ENCODE measurements around the gene TM4SF5.
"Not testable (repeated sequence)": the region's sequence is repeated elsewhere in the genome, so short reads cannot be mapped to it uniquely, and the experiment has no call there.

The TM4SF5 gene

GRCh38 chr17:4812690-4813089 lies 41.0 kb downstream of the TM4SF5 start:
- peaks cover 8 to 15% of the 10 kb centered on the region in 2 donors for H3K4me1 ChIP-seq (ENCODE audit: control insufficient read depth in 1 of 2, insufficient read depth in 2 of 2, low read length in 2 of 2)
- H3K27me3 ChIP-seq (ENCODE audit: low read depth, low read length): no peaks in the 10 kb centered on the region
- no peak overlapping the region for H3K4me3 ChIP-seq (ENCODE audit: low read depth in 1 of 2, low read length in 2 of 2)
- peaks cover 0 to 36% of the 10 kb centered on the region in 2 donors for H3K36me3 ChIP-seq (ENCODE audit: control insufficient read depth in 1 of 2, insufficient read depth in 2 of 2, low read length in 2 of 2)
- no peaks in the 10 kb centered on the region for H3K9me3 ChIP-seq (ENCODE audit: control insufficient read depth in 1 of 2, low read length in 2 of 2)
- no peak overlapping the region for H3K27ac ChIP-seq (ENCODE audit: low read length)

- H3K36me3 ChIP-seq (ENCODE audit: control insufficient read depth in 1 of 2, insufficient read depth in 2 of 2, low read length in 2 of 2): peaks cover 4 to 41% of the 10 kb centered on the region in 2 donors
Observed at GRCh38 chr17:4815043-4815675, 43.5 kb downstream of the TM4SF5 start.

GRCh38 chr17:4816826-4817225 lies 45.1 kb downstream of the TM4SF5 start:
- Histone ChIP-seq H3K4me1 (ENCODE audit: control insufficient read depth in 1 of 2, insufficient read depth in 2 of 2, low read length in 2 of 2) (no peaks in the 10 kb centered on the region), H3K27ac (ENCODE audit: low read length) (no peak overlapping the region), H3K36me3 (ENCODE audit: control insufficient read depth in 1 of 2, insufficient read depth in 2 of 2, low read length in 2 of 2) (peaks cover 4 to 35% of the 10 kb centered on the region in 2 donors), H3K9me3 (ENCODE audit: control insufficient read depth in 1 of 2, low read length in 2 of 2) (no peaks in the 10 kb centered on the region), H3K4me3 (ENCODE audit: low read depth in 1 of 2, low read length in 2 of 2) (no peak overlapping the region), H3K27me3 (ENCODE audit: low read depth, low read length) (no peaks in the 10 kb centered on the region)

More at GRCh38 chr17:4815043-4815675, 43.5 kb downstream of the TM4SF5 start:
- Histone ChIP-seq H3K4me1 (ENCODE audit: control insufficient read depth in 1 of 2, insufficient read depth in 2 of 2, low read length in 2 of 2) (peaks cover 0 to 4% of the 10 kb centered on the region in 2 donors), H3K9me3 (ENCODE audit: control insufficient read depth in 1 of 2, low read length in 2 of 2) (no peaks in the 10 kb centered on the region), H3K27ac (ENCODE audit: low read length) (no peak overlapping the region), H3K4me3 (ENCODE audit: low read depth in 1 of 2, low read length in 2 of 2) (no peak overlapping the region), H3K27me3 (ENCODE audit: low read depth, low read length) (no peaks in the 10 kb centered on the region)

DNA sequence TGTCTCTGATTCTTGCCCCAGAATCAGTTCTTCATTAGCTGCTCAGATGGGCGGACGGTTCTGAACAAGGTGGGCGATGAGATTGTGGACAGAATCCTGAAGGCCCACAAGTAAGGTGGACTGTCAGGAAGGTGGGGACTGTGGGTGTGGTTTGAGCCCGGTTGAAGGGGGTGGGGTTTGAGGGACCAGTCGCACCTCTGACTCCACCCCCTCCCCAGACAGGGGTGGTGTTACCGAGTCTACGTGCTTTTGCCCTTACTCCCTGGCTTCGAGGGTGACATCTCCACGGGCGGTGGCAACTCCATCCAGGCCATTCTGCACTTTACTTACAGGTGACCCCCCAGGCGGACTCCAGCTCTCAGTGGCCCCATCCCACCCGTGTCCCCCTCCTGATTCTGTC lies 46.6 kb downstream of the TM4SF5 start:
- Histone ChIP-seq H3K4me3 (ENCODE audit: low read depth in 1 of 2, low read length in 2 of 2) (no peak overlapping the region), H3K9me3 (ENCODE audit: control insufficient read depth in 1 of 2, low read length in 2 of 2) (no peaks in the 10 kb centered on the region), H3K27me3 (ENCODE audit: low read depth, low read length) (no peaks in the 10 kb centered on the region), H3K36me3 (ENCODE audit: control insufficient read depth in 1 of 2, insufficient read depth in 2 of 2, low read length in 2 of 2) (peaks cover 4 to 44% of the 10 kb centered on the region in 2 donors), H3K4me1 (ENCODE audit: control insufficient read depth in 1 of 2, insufficient read depth in 2 of 2, low read length in 2 of 2) (no peaks in the 10 kb centered on the region), H3K27ac (ENCODE audit: low read length) (no peak overlapping the region)

DNA sequence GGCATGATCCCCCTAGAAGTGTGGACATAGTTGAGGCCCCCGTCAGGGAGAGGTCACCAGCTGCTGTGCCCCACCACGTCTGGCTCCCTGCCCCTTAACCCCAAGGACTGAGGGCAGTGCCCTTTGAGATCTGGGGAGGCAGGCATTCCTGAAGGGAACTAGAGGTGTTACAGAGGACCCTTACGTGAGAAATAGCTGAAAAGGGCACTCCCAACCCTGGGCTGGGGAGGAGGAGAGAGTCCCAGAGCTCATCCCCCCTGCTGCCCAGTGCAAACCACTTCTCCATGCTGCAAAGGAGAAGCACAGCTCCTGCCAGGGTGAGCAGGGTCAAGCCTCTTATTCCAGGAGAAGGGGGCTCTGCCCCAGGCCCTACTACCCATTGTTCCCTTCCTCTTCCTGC lies 51.1 kb downstream of the TM4SF5 start:
- H3K36me3 ChIP-seq (ENCODE audit: control insufficient read depth in 1 of 2, insufficient read depth in 2 of 2, low read length in 2 of 2): peaks cover 4 to 19% of the 10 kb centered on the region in 2 donors
- H3K4me3 ChIP-seq (ENCODE audit: low read depth in 1 of 2, low read length in 2 of 2): no peak overlapping the region
- no peaks in the 10 kb centered on the region for H3K27me3 ChIP-seq (ENCODE audit: low read depth, low read length)
- no peak overlapping the region for H3K27ac ChIP-seq (ENCODE audit: low read length)
- H3K4me1 ChIP-seq (ENCODE audit: control insufficient read depth in 1 of 2, insufficient read depth in 2 of 2, low read length in 2 of 2): no peaks in the 10 kb centered on the region
- no peaks in the 10 kb centered on the region for H3K9me3 ChIP-seq (ENCODE audit: control insufficient read depth in 1 of 2, low read length in 2 of 2)

DNA sequence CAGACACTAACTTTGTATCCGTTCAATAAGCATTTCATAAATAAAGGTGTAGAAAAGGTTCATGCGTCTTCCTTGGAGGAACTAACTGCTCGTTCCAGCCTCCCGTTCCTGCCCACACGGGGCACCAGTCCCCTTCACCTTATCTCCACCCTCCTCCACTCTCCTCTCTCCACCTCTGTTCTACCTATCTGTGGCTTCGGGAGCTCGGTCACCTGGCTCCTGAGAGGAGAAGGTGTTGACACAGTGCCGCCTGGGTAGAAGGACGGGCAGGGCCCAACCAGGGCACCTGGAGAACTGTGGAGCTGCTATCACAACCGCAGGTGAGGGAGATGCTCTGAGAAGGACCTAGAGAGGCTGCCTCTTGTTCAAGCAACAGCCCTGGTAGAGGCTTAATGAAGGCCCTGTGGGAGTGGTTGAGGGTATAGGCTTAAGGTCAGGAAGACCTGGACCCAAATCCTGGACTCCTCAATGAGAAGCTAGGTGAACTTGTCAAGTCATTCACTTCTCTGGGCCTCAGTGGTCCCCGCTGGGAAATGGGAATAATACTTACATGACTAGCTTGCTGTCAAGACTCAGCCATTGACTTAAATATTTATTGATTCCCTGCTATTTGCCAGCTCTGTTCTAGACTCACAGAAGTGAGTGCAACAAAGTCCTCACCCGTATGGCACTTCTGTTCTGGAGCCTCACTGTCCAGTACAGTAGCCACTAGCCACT lies 51.8 kb downstream of the TM4SF5 start:
- no peak overlapping the region for H3K27ac ChIP-seq (ENCODE audit: low read length)
- H3K4me3 ChIP-seq (ENCODE audit: low read depth in 1 of 2, low read length in 2 of 2): no peak overlapping the region
- peaks cover 0 to 19% of the 10 kb centered on the region in 2 donors for H3K36me3 ChIP-seq (ENCODE audit: control insufficient read depth in 1 of 2, insufficient read depth in 2 of 2, low read length in 2 of 2)

DNA sequence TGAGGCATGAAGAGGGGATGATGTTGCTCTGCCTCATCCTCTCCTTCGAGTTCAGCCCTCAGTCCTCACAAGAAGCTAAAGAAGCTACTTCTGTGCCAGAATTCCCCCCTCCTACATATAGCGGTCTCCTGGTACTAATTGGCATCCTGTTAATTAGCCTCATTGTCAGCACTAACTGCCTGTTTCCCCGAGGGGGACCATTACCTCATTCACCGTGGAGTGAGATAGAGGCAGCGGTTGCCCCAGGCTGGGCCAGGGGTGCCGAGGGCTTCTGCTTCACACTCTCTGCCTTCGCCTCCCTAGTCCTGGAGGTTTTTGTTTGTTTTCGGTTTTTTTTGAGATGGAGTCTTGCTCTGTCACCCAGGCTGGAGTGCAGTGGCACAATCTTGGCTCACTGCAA lies 55.7 kb downstream of the TM4SF5 start:
- H3K9me3 ChIP-seq (ENCODE audit: control insufficient read depth in 1 of 2, low read length in 2 of 2): no peaks in the 10 kb centered on the region
- no peaks in the 10 kb centered on the region for H3K27me3 ChIP-seq (ENCODE audit: low read depth, low read length)
- H3K4me3 ChIP-seq (ENCODE audit: low read depth in 1 of 2, low read length in 2 of 2): no peak overlapping the region
- peaks cover 0 to 14% of the 10 kb centered on the region in 2 donors for H3K36me3 ChIP-seq (ENCODE audit: control insufficient read depth in 1 of 2, insufficient read depth in 2 of 2, low read length in 2 of 2)
- no peak overlapping the region for H3K27ac ChIP-seq (ENCODE audit: low read length)
- no peaks in the 10 kb centered on the region for H3K4me1 ChIP-seq (ENCODE audit: control insufficient read depth in 1 of 2, insufficient read depth in 2 of 2, low read length in 2 of 2)

More for the DNA sequence above, 51.8 kb downstream of the TM4SF5 start:
- H3K9me3 ChIP-seq (ENCODE audit: control insufficient read depth in 1 of 2, low read length in 2 of 2): no peaks in the 10 kb centered on the region
- no peaks in the 10 kb centered on the region for H3K4me1 ChIP-seq (ENCODE audit: control insufficient read depth in 1 of 2, insufficient read depth in 2 of 2, low read length in 2 of 2)
- H3K27me3 ChIP-seq (ENCODE audit: low read depth, low read length): no peaks in the 10 kb centered on the region

GRCh38 chr17:4832829-4833177 lies 61.1 kb downstream of the TM4SF5 start:
- Histone ChIP-seq H3K4me3 (ENCODE audit: low read depth in 1 of 2, low read length in 2 of 2) (peak overlapping the region; percentile 87), H3K4me1 (ENCODE audit: control insufficient read depth in 1 of 2, insufficient read depth in 2 of 2, low read length in 2 of 2) (peaks cover 17 to 27% of the 10 kb centered on the region in 2 donors)
- H3K27ac ChIP-seq (ENCODE audit: low read length); H3K27me3 ChIP-seq (ENCODE audit: low read depth, low read length); H3K36me3 ChIP-seq (ENCODE audit: control insufficient read depth in 1 of 2, insufficient read depth in 2 of 2, low read length in 2 of 2); H3K9me3 ChIP-seq (ENCODE audit: control insufficient read depth in 1 of 2, low read length in 2 of 2): not testable (repeated sequence)

Measured in muscle layer of duodenum (tissue), 2 donors.